Endothelial cell of umbilical vein (primary cell): ENCODE measurements around the gene CCDC9B. TPM values are rescaled to one million over a fixed set of nuclear protein-coding genes. Genes with fewer than 3 reads are reported as not detected.

ENCODE experiments used
- BruUV-seq: library from RNA; stranded (reverse); fragments of 400-500 nt; replicated peaks from 2 replicates; lab custom pipeline; 2021; lab: Mats Ljungman, UMichigan
- CTCF ChIA-PET: fragments of 300-600, 350-600 bp; sonication (Branson Sonifier 250); formaldehyde crosslinking; loops from one replicate; lab custom pipeline; 2021; ENCODE audit warnings: antibody characterized with exemption, inconsistent platforms; lab: Charles Lee
- POLR2A ChIA-PET: fragments of 300-600, 350-600 bp; sonication (Branson Sonifier 250); formaldehyde crosslinking; loops from one replicate; lab custom pipeline; 2021; ENCODE audit warnings: antibody characterized with exemption, inconsistent platforms; lab: Charles Lee
- DNase-seq: peaks from one replicate; pipeline ENCODE4 v3.0.0-alpha.2; 2011; ENCODE audit warnings: low read depth, low spot score
- FAIRE-seq: peaks from 2 replicates; lab custom pipeline; 2011; peaks lifted over from hg19 to GRCh38; lab: Jason Lieb, UNC
- H2AFZ ChIP-seq: 2 replicates; pipeline ENCODE4 v1.6.0; 2012; ENCODE audit warnings: low read depth, low read length, control low read depth, inconsistent platforms
- H3K27ac ChIP-seq: 2 replicates; pipeline ENCODE4 v1.5.1; 2011; ENCODE audit warnings: low read depth, mild to moderate bottlenecking, control low read depth, low read length, moderate library complexity; ENCODE audit not compliant: insufficient read depth
- H3K27me3 ChIP-seq, 2 experiments: 2 replicates each; pipeline versions ENCODE4 v1.6.0 to v1.6.1; 2011; ENCODE audit warnings: low read length in 2 of 2, mixed read lengths in 1 of 2; ENCODE audit not compliant: control insufficient read depth in 2 of 2, insufficient read depth in 2 of 2
- H3K36me3 ChIP-seq, 2 experiments: 2 replicates in 1 of 2; 3 replicates in 1 of 2; pipeline ENCODE4 v1.5.1; 2011; ENCODE audit warnings: low read length in 2 of 2, mild to moderate bottlenecking in 1 of 2, moderate library complexity in 1 of 2; ENCODE audit not compliant: control insufficient read depth in 2 of 2, insufficient read depth in 2 of 2; ENCODE audit errors: extremely low read depth in 1 of 2
- H3K4me1 ChIP-seq: 3 replicates; pipeline ENCODE4 v1.5.1; 2011; ENCODE audit warnings: mild to moderate bottlenecking, low read length; ENCODE audit not compliant: control insufficient read depth, insufficient read depth; ENCODE audit errors: extremely low read depth
- H3K4me2 ChIP-seq: 2 replicates; pipeline ENCODE4 v1.6.1; 2011; ENCODE audit warnings: low read length, control low read depth, mixed read lengths; ENCODE audit not compliant: insufficient read depth
- H3K4me3 ChIP-seq, 3 experiments: fragments of 200-600 bp in 1 of 3; sonication (generic), shearing (Covaris generic) in 1 of 3; replicated peaks in 1 of 3; 2 replicates each; pipeline ENCODE4 v1.5.1; 2011 to 2016; ENCODE audit warnings: control low read depth in 3 of 3, low read length in 3 of 3, mild to moderate bottlenecking in 2 of 3, inconsistent platforms in 1 of 3, low read depth in 1 of 3, moderate library complexity in 1 of 3; ENCODE audit not compliant: insufficient read depth in 1 of 3
- H3K79me2 ChIP-seq: 2 replicates; pipeline ENCODE4 v1.6.0; 2012; ENCODE audit warnings: low read length, inconsistent platforms; ENCODE audit not compliant: control insufficient read depth, insufficient read depth
- H3K9ac ChIP-seq: replicated peaks from 2 replicates; pipeline ENCODE3; 2011; ENCODE audit warnings: low read length, control low read depth; ENCODE audit not compliant: insufficient read depth; ENCODE audit errors: extremely low read depth
- H3K9me1 ChIP-seq: replicated peaks from 3 replicates; pipeline ENCODE4 v1.6.0; 2011; ENCODE audit warnings: mild to moderate bottlenecking, low read length; ENCODE audit not compliant: control insufficient read depth, insufficient read depth; ENCODE audit errors: extremely low read depth
- H3K9me3 ChIP-seq: replicated peaks from 2 replicates; pipeline ENCODE4 v1.5.1; 2012; ENCODE audit warnings: low read length, inconsistent platforms; ENCODE audit not compliant: control insufficient read depth, insufficient read depth
- H4K20me1 ChIP-seq: replicated peaks from 2 replicates; pipeline ENCODE3; 2011; ENCODE audit warnings: mild to moderate bottlenecking, low read length; ENCODE audit not compliant: control insufficient read depth, insufficient read depth; ENCODE audit errors: extremely low read depth
- EZH2 ChIP-seq: IDR thresholded peaks from 2 replicates; pipeline ENCODE4 v1.6.1; 2012; ENCODE audit warnings: borderline replicate concordance, low read depth, mild to moderate bottlenecking, moderate library complexity, low read length, inconsistent platforms; ENCODE audit not compliant: severe bottlenecking
- JUN ChIP-seq: IDR thresholded peaks from 2 replicates; pipeline ENCODE4 v1.6.1; 2011; ENCODE audit warnings: borderline replicate concordance, low read depth; ENCODE audit not compliant: insufficient read length, insufficient read depth
- MYC ChIP-seq: IDR thresholded peaks from one replicate; pipeline ENCODE4 v1.6.1; 2011; ENCODE audit warnings: mild to moderate bottlenecking, low read depth, low read length
- POLR2A ChIP-seq: IDR thresholded peaks from 2 replicates; pipeline ENCODE4 v1.6.1; 2012; ENCODE audit warnings: low read depth, mild to moderate bottlenecking, control low read depth, low read length
- POLR2AphosphoS5 ChIP-seq: IDR thresholded peaks from 2 replicates; pipeline ENCODE4 v1.6.1; 2012; ENCODE audit warnings: low read depth, mild to moderate bottlenecking, control low read depth, low read length, moderate library complexity; ENCODE audit not compliant: insufficient read depth
- dilution Hi-C: fragments of 300-500 bp; cut with MboI; formaldehyde crosslinking; loops from one replicate; pipeline ENCODE4 v1.15.0; 2019; ENCODE audit warnings: low sequenced_read_pairs; ENCODE audit not compliant: extremely low pct_ligation_motif_present
- intact Hi-C: fragments of 100-400 bp; cut with micrococcal nuclease; formaldehyde crosslinking; loops from one replicate; pipeline ENCODE4 v1.10.0; 2022
- polyA plus RNA-seq, 4 experiments: library from polyadenylated mRNA; depleted of rRNA in 3 of 4; stranded (reverse) in 3 of 4; unstranded in 1 of 4; fragments of >200 nt; gene quantifications; 2 replicates each; pipeline versions ENCODE4 v1.2.1 to v1.2.3, GENCODE V29; 2011 to 2012; ENCODE audit warnings: missing spikeins in 1 of 4
- total RNA-seq: library from RNA; stranded (reverse); gene quantifications from 2 replicates; pipeline ENCODE4 v1.2.3, GENCODE V29; 2021
- TF ChIP-seq, protein P1 (sequence below), 2 donors: IDR thresholded peaks; 1 replicate in 1 of 2; 2 replicates in 1 of 2; pipeline ENCODE4 v1.5.1; 2011; ENCODE audit warnings: low read length in 2 of 2, mild to moderate bottlenecking in 2 of 2, moderate library complexity in 2 of 2, control low read depth in 1 of 2, inconsistent platforms in 1 of 2, low read depth in 1 of 2; ENCODE audit not compliant: insufficient read depth in 1 of 2; ENCODE audit errors: extremely low read depth in 1 of 2
- TF ChIP-seq, protein P2 (sequence below): IDR thresholded peaks from 2 replicates; pipeline ENCODE4 v1.6.1; 2011; ENCODE audit not compliant: insufficient read depth, insufficient read length

Gene CCDC9B
- total and polyA plus RNA-seq, 2 donors (not counting 3 experiments of a cell fraction or from before 2014, with no cell fraction given): 7.6 to 46.0 TPM

DNA sequence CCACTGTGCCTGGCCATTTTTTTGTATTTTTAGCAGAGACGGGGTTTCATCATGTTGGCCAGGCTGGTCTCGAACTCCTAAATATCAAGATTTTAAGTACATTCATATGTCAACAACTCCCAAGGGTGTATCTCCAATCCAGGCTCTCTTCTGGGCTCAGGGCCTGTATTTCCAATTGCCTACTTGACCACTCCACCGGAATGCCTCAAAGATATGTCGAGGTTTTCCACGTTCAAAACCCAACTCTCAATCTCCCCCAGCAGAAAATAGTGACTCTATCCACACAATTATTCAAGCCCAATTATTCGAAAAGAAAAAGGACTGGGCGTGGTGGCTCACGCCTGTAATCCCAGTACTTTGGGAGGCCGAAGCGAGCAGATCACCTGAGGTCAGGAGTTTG, 39.9 kb upstream of the CCDC9B start:
- dilution Hi-C loops: no loop called here
- H3K79me2 ChIP-seq: peaks cover 28% of the 10 kb centered on the region
- H3K27me3 ChIP-seq: no peaks in the 10 kb centered on the region
- no peaks in the 10 kb centered on the region for H3K9me3 ChIP-seq
- CTCF ChIA-PET: interaction anchor here (1.7 to 2.0 kb wide), 2 partner anchors 36 to 57 kb away, joined by 5 to 6 read pairs; partner anchors contain the start of gene INAFM2
- TF ChIP-seq, protein P1, sequence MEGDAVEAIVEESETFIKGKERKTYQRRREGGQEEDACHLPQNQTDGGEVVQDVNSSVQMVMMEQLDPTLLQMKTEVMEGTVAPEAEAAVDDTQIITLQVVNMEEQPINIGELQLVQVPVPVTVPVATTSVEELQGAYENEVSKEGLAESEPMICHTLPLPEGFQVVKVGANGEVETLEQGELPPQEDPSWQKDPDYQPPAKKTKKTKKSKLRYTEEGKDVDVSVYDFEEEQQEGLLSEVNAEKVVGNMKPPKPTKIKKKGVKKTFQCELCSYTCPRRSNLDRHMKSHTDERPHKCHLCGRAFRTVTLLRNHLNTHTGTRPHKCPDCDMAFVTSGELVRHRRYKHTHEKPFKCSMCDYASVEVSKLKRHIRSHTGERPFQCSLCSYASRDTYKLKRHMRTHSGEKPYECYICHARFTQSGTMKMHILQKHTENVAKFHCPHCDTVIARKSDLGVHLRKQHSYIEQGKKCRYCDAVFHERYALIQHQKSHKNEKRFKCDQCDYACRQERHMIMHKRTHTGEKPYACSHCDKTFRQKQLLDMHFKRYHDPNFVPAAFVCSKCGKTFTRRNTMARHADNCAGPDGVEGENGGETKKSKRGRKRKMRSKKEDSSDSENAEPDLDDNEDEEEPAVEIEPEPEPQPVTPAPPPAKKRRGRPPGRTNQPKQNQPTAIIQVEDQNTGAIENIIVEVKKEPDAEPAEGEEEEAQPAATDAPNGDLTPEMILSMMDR (IDR thresholded peaks at IDR 0.05; ENCODE audit: extremely low read depth in 1 of 2, insufficient read depth in 1 of 2, low read depth in 1 of 2, low read length in 2 of 2): no peak
- no peak for TF ChIP-seq EZH2
- TF ChIP-seq JUN: no peak
- no peak for TF ChIP-seq POLR2AphosphoS5
- TF ChIP-seq, protein P2, sequence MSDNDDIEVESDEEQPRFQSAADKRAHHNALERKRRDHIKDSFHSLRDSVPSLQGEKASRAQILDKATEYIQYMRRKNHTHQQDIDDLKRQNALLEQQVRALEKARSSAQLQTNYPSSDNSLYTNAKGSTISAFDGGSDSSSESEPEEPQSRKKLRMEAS: no peak
- no peak for TF ChIP-seq MYC
- TF ChIP-seq POLR2A: no peak
- POLR2A ChIA-PET: no interaction called here
- H3K4me2 ChIP-seq: no peak overlapping the region
- BruUV-seq: no TSS peak
- peaks cover 0 to under 1% of the 10 kb centered on the region in 2 experiments for H3K36me3 ChIP-seq
- DNase-seq (no peak), FAIRE-seq (no peak)
- H3K4me3 ChIP-seq: no peak overlapping the region
- H4K20me1 ChIP-seq: no peaks in the 10 kb centered on the region
- H3K27ac ChIP-seq: no peak overlapping the region
- intact Hi-C loops: no loop called here
- H3K9me1 ChIP-seq: no peaks in the 10 kb centered on the region
- H3K9ac ChIP-seq: no peak overlapping the region
- H2AFZ ChIP-seq: no peak overlapping the region
- H3K4me1 ChIP-seq: peaks cover 19% of the 10 kb centered on the region
